SK-N-SH treated with all-trans-retinoic acid at 6 μM for 48 hours (cell line): ENCODE results near the gene FAM234A.

ENCODE experiments used
- ARNTL ChIP-seq: fragments of 450-650 bp; formaldehyde crosslinking; IDR thresholded peaks from 2 replicates; pipeline ENCODE4 v1.5.0; 2020; ENCODE audit warnings: low read depth, mild to moderate bottlenecking, moderate library complexity, borderline replicate concordance
- GLIS3 ChIP-seq: fragments of 250-450 bp; sonication (Bioruptor Pico); IDR thresholded peaks from 2 replicates; pipeline ENCODE4 v1.5.0; 2020; ENCODE audit warnings: mild to moderate bottlenecking, moderate library complexity
- POU6F1 ChIP-seq: fragments of 250-450 bp; sonication (Bioruptor Pico); IDR thresholded peaks from 2 replicates; pipeline ENCODE4 v1.8.0; 2021; ENCODE audit warnings: low read depth, mild to moderate bottlenecking, moderate library complexity, borderline replicate concordance
- TOX ChIP-seq: fragments of 250-450 bp; sonication (Bioruptor Pico); IDR thresholded peaks from 2 replicates; pipeline ENCODE4 v1.8.0; 2021; ENCODE audit warnings: mild to moderate bottlenecking, moderate library complexity, borderline replicate concordance
- ZC3H10 ChIP-seq: fragments of 250-450 bp; sonication (Bioruptor Pico); IDR thresholded peaks from 2 replicates; pipeline ENCODE4 v1.5.1; 2021; ENCODE audit warnings: mild to moderate bottlenecking, moderate library complexity

GRCh38 chr16:289395-289997, 54.9 kb downstream of the FAM234A start:
- TF ChIP-seq POU6F1 (no peak), GLIS3 (no peak), ZC3H10 (no peak), ARNTL (CRISPR knock-in tag) (no peak), TOX (CRISPR knock-in tag) (no peak)
